ENCODE measurements around the gene ADAM33.

ADAM33 gene

DNA sequence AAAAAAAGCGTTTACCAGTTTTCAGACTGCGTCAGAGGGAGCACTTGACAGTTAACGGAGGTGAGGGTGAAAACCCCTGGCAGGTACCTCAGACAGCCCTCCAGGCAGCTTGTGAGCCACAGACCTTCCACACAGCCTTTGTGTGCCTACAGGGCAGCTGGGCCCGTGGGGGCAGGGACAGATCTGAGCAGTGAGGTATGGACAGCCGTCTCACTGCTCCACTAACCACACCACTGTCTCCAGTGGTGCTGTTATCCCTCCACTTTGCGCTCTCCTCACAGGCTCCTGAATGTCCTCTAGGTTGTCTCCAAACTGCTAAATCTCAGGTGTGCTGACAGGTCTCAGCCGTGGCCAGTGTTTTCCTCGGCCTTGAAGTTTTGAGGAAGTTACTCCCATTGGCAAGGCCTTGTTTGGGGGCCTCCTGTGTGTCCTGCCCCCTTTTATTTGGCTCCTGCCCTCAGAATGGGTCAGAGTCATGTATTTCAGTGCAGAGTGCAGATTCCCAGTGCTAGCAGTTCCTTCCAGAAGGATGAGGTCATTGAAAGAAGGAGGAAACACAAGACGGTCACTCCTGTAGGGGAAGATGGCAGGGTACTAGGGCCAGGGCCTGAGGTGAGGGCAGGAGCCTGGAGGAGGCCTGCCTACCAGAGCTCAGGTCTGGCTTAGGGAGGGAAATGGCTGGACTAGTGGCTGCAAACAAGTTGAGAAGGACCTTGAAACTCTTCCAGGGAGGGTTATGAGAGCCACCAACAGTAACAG is 30.4 kb downstream of the ADAM33 start:
- in situ Hi-C loops (cut with HindIII; ENCODE audit: low sequenced_read_pairs): no loop called here

DNA sequence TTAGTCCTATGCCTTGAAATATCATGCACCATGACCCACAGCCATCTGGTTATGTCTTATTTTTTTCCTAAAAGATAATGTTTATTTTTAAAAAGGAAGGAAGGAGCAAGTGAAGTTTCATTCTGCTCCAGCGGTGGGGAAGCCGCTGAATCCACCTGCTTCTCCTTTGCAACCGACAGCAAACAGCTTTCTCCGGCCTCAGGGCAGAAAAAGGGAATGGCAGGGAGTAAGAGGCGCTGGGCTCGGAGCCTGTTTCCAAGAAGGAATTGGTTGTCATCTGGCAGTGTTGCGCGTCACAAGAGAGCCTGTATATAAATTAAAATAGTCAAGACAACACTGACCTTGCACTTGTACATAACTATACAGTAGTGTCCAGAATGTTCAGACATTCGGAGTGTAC is 32.9 kb downstream of the ADAM33 start:
- in situ Hi-C loops (cut with HindIII; ENCODE audit: low sequenced_read_pairs): loop anchor here (5.0 kb wide), 1 partner anchor 68 kb away; no protein-coding TSS in a partner anchor

DNA sequence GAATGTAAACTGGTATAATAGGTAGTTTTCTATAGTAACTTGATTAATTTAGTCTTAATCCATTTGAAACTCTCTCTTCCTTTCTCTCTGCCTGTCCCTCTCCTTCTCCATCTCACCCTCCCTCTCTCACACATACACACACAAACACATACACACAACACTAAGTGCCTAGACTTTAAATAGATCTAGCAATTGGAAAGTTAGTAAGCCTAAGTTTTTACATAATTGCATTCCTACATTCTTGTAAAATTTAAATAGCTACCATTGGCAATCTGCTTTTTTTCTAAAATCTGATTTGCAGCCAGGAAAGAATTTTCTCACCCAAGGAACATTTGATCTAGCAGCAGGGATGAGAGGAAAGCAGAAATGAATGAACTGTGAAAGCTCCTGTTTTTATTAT is 34.3 kb downstream of the ADAM33 start:
- in situ Hi-C loops (cut with HindIII; ENCODE audit: low sequenced_read_pairs): loop anchor here (5.0 kb wide), 1 partner anchor 70 kb away; no protein-coding TSS in a partner anchor

GRCh38 chr20:3646651-3647050 is 35.2 kb downstream of the ADAM33 start:
- in situ Hi-C loops (cut with HindIII; ENCODE audit: low sequenced_read_pairs): loop anchor here (5.0 kb wide), 1 partner anchor 71 kb away; no protein-coding TSS in a partner anchor

- in situ Hi-C loops (cut with HindIII; ENCODE audit: low sequenced_read_pairs): loop anchor here (5.0 kb wide), 1 partner anchor 71 kb away; no protein-coding TSS in a partner anchor
Observed at GRCh38 chr20:3646067-3646440, 35.8 kb downstream of the ADAM33 start.

DNA sequence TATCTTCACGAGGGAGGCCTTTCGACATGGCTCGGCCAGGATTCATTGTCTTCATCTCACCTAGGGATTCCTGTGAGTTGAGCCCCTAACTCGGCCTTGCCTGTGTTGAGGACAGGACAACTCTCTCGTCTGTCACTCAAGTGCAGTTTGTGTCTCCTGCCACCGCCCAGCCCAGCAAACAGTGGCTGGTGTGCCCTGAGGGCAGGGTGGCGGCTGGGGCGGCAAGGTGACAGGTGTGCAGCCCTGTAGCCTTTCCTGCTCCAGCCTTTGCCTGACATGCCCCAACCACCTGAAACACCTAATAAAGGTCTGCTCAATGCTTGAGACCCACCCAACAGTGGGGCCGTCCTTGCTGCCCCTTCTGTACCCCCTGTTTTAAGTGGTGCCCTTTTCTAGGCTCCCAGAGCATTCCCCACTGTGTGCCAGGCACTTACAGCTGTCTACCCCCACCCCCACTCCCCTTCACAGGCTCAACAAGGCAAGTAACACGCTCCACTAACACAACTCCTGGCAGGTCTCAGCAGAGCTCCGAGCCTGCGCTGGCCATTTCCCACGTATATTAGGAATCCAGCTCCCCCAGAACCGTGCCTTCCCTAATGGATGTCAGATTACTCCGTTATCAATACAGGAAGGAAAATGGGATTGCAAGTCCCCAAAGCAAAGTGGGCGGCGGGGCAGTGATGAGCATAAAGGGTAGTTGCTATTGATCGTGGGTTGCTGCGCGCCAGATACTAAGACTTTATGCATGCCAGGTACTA is 36.3 kb downstream of the ADAM33 start:
- in situ Hi-C loops (cut with HindIII; ENCODE audit: low sequenced_read_pairs): loop anchor here (5.0 kb wide), 1 partner anchor 72 kb away; no protein-coding TSS in a partner anchor

DNA sequence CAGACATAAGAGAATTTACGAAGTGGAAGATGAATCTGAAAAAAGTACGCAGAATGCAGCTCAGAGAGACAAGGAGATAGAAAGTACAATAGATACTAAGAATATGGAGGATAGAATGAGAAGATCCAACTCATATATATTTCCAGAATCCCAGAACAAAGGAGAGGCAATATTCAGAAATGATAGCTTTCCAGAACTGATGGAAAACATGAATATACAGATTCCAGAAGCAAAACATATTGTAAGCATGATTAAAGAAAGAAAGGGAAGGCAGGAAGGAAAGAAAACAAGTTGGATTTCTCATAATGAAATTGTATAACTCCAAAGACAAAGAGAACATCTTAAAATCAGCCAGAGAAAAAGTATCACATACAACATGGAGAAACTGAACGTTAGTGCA is 41.6 kb downstream of the ADAM33 start:
- in situ Hi-C loops (cut with HindIII; ENCODE audit: low sequenced_read_pairs): no loop called here

- in situ Hi-C loops (cut with HindIII; ENCODE audit: low sequenced_read_pairs): loop anchor here (10.0 kb wide), 1 partner anchor 361 kb away; no protein-coding TSS in a partner anchor
Observed at GRCh38 chr20:3635346-3635745, 46.5 kb downstream of the ADAM33 start.

GRCh38 chr20:3633913-3634478 is 47.8 kb downstream of the ADAM33 start:
- in situ Hi-C loops (cut with HindIII; ENCODE audit: low sequenced_read_pairs): loop anchor here (5.0 to 10.0 kb wide), 2 partner anchors 72 to 359 kb away; no protein-coding TSS in a partner anchor

GRCh38 chr20:3632311-3633004 is 49.4 kb downstream of the ADAM33 start:
- in situ Hi-C loops (cut with HindIII; ENCODE audit: low sequenced_read_pairs): loop anchor here (5.0 to 10.0 kb wide), 2 partner anchors 70 to 358 kb away; no protein-coding TSS in a partner anchor

- in situ Hi-C loops (cut with HindIII; ENCODE audit: low sequenced_read_pairs): loop anchor here (5.0 to 10.0 kb wide), 2 partner anchors 69 to 357 kb away; no protein-coding TSS in a partner anchor
Observed at GRCh38 chr20:3631534-3631933, 50.3 kb downstream of the ADAM33 start.

GRCh38 chr20:3630429-3630828 is 51.4 kb downstream of the ADAM33 start:
- in situ Hi-C loops (cut with HindIII; ENCODE audit: low sequenced_read_pairs): loop anchor here (5.0 to 10.0 kb wide), 2 partner anchors 68 to 356 kb away; no protein-coding TSS in a partner anchor

DNA sequence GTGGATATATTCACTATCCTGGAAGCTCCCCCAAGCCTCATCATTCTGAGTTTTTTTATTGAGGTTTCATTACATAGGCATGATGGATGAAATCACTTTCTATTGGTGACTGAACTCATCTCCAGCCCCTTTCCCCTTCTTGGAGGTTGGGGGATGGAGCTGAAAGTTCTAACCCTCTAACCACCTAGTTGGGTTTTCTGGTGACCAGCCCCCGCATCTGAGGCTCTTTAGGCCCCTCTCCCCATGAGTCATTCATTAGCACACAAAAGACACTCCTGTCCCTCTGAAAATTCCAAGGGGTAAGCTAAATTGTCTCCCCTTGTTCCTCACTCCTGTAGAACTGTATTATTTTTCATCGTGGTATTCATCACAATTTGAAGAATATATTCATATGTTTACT is 51.9 kb downstream of the ADAM33 start:
- in situ Hi-C loops (cut with HindIII; ENCODE audit: low sequenced_read_pairs): loop anchor here (5.0 to 10.0 kb wide), 2 partner anchors 68 to 355 kb away; no protein-coding TSS in a partner anchor

DNA sequence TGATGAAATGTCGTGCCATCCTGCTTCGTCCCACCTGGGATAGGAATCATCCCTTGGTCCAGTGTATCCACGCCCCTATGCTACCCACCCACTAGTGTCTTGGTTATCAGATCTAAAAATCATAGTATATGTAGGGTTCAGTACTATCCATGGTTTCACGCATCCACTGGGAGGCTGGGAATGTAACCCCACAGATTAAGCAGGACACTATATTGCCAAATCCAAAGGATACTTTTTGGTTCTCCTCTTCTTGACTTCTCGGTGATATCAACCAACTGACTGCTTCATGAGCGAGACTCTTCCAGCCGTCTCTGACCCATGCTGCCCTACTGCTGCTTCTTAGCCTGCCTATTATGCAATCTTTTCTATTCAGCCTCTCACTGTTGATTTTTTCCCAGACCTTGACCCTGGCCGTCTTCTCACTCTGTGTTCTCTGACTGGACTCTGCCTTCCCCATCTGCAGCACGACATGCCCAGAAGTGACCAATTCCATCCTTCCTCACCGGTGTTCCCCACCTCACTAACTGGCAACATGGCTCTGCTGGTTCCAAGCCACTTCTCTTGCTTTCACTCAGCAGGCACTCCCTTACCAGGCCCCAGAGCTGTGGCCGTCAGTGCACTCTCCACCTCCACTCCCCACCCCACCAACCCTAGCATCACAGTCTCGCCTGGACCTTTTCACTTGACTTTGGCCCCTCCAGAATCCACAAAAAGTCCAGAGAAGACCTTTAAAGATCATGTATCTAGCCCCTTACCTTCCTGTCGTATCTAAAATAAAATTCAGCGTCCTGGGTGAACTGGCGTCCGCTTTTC is 53.1 kb downstream of the ADAM33 start:
- in situ Hi-C loops (cut with HindIII; ENCODE audit: low sequenced_read_pairs): no loop called here

GRCh38 chr20:3627476-3627875 is 54.3 kb downstream of the ADAM33 start:
- in situ Hi-C loops (cut with HindIII; ENCODE audit: low sequenced_read_pairs): no loop called here

DNA sequence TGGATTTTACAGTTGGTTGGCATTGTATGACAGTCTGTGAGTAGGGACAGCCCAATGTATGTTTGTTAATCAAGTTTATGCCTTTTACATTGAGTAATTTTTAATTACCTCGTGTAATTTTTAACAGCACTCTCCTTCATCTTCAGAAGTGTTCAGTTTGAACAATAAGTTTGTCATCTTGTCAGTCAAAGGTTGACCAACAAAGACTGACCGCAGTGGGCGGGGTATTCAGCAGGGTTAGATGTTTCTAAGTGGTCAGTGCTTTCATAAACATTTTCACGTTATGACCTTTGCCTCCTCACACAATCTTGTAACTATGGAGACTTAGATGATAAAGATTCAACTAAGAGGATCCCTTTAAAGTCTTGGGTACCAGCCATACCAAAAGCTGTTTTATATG is 59.4 kb downstream of the ADAM33 start:
- in situ Hi-C loops (cut with HindIII; ENCODE audit: low sequenced_read_pairs): no loop called here

DNA sequence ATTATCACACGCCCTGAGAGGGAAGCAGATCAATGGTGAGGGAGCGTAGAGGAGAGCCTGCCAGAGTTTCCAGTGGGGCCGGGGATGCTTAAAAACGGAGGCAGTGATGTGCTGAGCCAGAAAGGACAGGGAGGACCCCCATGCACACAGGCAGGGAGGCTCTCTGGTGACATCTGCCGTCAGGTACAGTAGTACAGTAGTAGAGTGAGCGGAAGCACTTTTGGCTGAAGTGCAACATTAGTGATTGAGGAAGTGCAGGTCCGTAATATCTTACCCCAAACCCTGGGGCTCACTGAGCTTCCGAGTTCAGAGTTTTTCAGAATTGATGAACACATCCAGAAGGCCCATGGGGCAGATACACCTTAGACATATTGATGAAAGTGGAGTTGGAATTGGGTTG is 60.7 kb downstream of the ADAM33 start:
- in situ Hi-C loops (cut with HindIII; ENCODE audit: low sequenced_read_pairs): no loop called here
